Measurements from ENCODE around the gene LRRTM1.

GRCh38 chr2:80257450-80257849 is 47.1 kb downstream of the LRRTM1 start:
- TF ChIP-seq POLR2AphosphoS5 (IDR thresholded peaks at IDR 0.05; ENCODE audit: low read depth, low read length) (no peak), POLR2A (IDR thresholded peaks at IDR 0.05; ENCODE audit: low read depth, low read length) (no peak)
